Transverse colon (tissue), 4 donors: ENCODE measurements around the gene PHPT1.

Experiments
- CTCF ChIP-seq, 5 experiments: fragments of 200-600 bp in 3 of 5; fragments of 450-650 bp in 2 of 5; sonication (generic) in 3 of 5; IDR thresholded peaks; 1 replicate in 2 of 5; 2 replicates in 3 of 5; pipeline ENCODE4 v1.5.1; 2016 to 2017; ENCODE audit warnings: antibody characterized with exemption in 5 of 5, inconsistent platforms in 3 of 5, mild to moderate bottlenecking in 2 of 5, moderate library complexity in 1 of 5
- EP300 ChIP-seq: sonication (generic); formaldehyde crosslinking; IDR thresholded peaks from one replicate; pipeline ENCODE4 v1.6.1; 2017; ENCODE audit warnings: antibody characterized with exemption, low read depth
- POLR2A ChIP-seq: fragments of 450-650 bp; IDR thresholded peaks from one replicate; pipeline ENCODE4 v1.6.1; 2016; ENCODE audit warnings: antibody characterized with exemption, mild to moderate bottlenecking, moderate library complexity
- POLR2AphosphoS5 ChIP-seq, 3 donors: sonication (generic); formaldehyde crosslinking; IDR thresholded peaks; one replicate each; pipeline ENCODE4 v1.6.1; 2016; ENCODE audit warnings: antibody characterized with exemption in 3 of 3

DNA sequence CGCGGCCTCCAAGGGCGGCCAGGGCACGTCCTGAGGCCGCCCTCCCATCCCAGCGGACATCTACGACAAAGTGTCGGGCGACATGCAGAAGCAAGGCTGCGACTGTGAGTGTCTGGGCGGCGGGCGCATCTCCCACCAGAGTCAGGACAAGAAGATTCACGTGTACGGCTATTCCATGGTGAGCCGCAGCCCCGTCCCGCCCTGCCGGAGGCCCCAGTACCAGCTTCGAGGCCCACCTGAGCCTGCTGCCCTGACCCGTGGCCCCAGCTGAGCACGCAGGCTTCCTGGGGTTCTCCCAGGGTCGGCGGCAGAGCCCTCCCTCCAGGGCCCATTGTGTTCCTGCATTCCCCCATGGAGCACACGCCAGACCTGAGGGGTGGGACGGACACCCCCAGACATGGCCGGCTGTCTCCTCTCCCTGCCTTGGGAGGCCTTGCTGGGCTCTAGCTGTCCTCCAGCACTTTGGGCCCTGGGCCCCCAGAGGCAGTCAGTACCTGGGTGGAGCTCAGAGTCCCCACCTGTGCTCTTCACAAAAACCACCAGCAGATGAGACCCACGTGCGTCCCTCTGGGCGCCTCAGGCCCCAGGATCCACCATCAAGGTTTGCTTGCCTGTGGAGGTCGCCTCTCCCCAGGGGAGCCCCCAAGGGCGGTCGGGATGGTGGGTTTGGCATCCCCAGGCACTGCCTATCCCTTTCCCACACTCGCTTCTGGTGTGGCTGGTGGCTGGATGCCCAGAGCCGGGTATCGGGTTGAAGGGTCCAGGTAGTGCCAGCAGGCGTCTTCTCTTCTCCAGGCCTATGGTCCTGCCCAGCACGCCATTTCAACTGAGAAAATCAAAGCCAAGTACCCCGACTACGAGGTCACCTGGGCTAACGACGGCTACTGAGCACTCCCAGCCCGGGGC lies 1.0 kb downstream of the PHPT1 start:
- TF ChIP-seq CTCF (IDR thresholded peaks at IDR 0.05) (no peak), POLR2A (no peak), POLR2AphosphoS5 (IDR thresholded peaks at IDR 0.05) (peak in 1 of 3 donors; percentile 18), EP300 (no peak)
